K562 (cell line): Measurements from ENCODE around the gene LDB2.

Experiments
- PHB2 ChIP-seq: fragments of 450-650 bp; IDR thresholded peaks from 2 replicates; pipeline ENCODE4 v1.6.1; 2017; ENCODE audit warnings: low read depth
- TF ChIP-seq, protein P1 (sequence below): sonication (generic); formaldehyde crosslinking; IDR thresholded peaks from 2 replicates; pipeline ENCODE4 v1.9.0; 2022; ENCODE audit warnings: mild to moderate bottlenecking, missing genetic modification reagents

DNA sequence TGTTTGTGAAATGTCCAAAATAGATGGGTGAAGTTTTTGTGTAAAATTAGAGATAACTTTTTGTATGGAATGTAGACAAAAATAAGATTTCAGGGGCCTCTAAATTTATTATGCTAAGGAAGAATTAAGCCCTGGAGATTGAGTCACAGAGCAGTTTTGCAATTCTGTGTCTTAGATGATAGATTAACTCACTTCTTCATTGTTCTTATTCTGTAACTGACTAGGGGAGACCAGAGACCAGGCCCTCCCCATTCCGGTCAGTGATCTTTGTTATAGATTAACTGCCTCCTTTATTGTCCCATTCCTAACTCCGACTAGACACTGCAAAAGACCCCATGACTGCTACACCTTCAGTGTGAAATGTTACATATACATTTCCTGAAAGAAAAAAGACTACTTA is 433.8 kb downstream of the LDB2 start:
- no peak for TF ChIP-seq PHB2
- TF ChIP-seq, protein P1, sequence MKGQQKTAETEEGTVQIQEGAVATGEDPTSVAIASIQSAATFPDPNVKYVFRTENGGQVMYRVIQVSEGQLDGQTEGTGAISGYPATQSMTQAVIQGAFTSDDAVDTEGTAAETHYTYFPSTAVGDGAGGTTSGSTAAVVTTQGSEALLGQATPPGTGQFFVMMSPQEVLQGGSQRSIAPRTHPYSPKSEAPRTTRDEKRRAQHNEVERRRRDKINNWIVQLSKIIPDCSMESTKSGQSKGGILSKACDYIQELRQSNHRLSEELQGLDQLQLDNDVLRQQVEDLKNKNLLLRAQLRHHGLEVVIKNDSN (CRISPR knock-in tag), result no peak
